ENCODE results near the gene GPR161. TPM values are rescaled to one million over a fixed set of nuclear protein-coding genes. Genes with fewer than 3 reads are reported as not detected.
"Not testable (repeated sequence)": the region's sequence is repeated elsewhere in the genome, so short reads cannot be mapped to it uniquely, and the experiment has no call there.

Gene GPR161
- 10 to 100 TPM in 6 of 7 donors, 1 to 10 TPM in 1; 7.4 to 23.4 (median 19.1) TPM for total RNA-seq
- polyA plus RNA-seq, result 10 to 100 TPM in 1 of 2 donors, 1 to 10 TPM in 1; 8.2 to 13.6 TPM
- long read RNA-seq, donor 1, full-length matches to known transcripts, result 16 of 85 reads
- long read RNA-seq, donor 1, partial matches to known transcripts, result 32 of 85 reads
- long read RNA-seq, donor 1, other reads (novel, unspliced or antisense), result 37 of 85 reads
- long read RNA-seq, donor 2, full-length matches to known transcripts, result 2 of 2 reads
- long read RNA-seq, donor 2, partial matches to known transcripts, result 0 of 2 reads
- long read RNA-seq, donor 2, other reads (novel, unspliced or antisense), result 0 of 2 reads
- long read RNA-seq, donor 3, full-length matches to known transcripts, result 1 of 53 reads
- long read RNA-seq, donor 3, partial matches to known transcripts, result 14 of 53 reads
- long read RNA-seq, donor 3, other reads (novel, unspliced or antisense), result 38 of 53 reads

- Histone ChIP-seq H3K4me3 (peak within 1 kb of the TSS; percentile 92), H3K9me3 (no peaks in the 10 kb centered on the region), H3K36me3 (no peaks in the 10 kb centered on the region), H3K27me3 (no peaks in the 10 kb centered on the region), H3K27ac (peak within 1 kb of the TSS; percentile 87), H3K4me1 (ENCODE audit: insufficient read depth) (peaks cover 6% of the 10 kb centered on the region)
- TF ChIP-seq EP300 (IDR thresholded peaks at IDR 0.05) (no peak), CTCF (IDR thresholded peaks at IDR 0.05) (no peak), POLR2A (IDR thresholded peaks at IDR 0.05) (no peak)
- peak; percentile 70 to 82 (median 74) for DNase-seq
- WGBS, 3 donors, result 0 to 1% (median 1%) methylated on average over 24 to 85 of the region's 86 CpGs
- intact Hi-C loops (cut with DNase I), result loop anchor here in 2 of 4 donors (5.0 to 10.0 kb wide), 2 partner anchors 45 to 52 kb away; no protein-coding TSS in a partner anchor
These were observed at the start of gene GPR161 for GRCh38 chr1:168136709-168137514. Gene GPR161, minus strand, starts transcription at chr1:168136930. Its CDS starts 32,080 bp downstream, at chr1:168104850.

GRCh38 chr1:168181063-168181720, 44.5 kb upstream of the GPR161 start:
- H3K27me3 ChIP-seq; H3K4me1 ChIP-seq (ENCODE audit: insufficient read depth); intact Hi-C loops (cut with DNase I); DNase-seq; H3K9me3 ChIP-seq; H3K4me3 ChIP-seq; H3K27ac ChIP-seq; H3K36me3 ChIP-seq: not testable (repeated sequence)
- WGBS, 3 donors, result 96 to 98% (median 97%) methylated on average over 15 of the region's 15 CpGs

- intact Hi-C loops (cut with DNase I), result no loop called here
- no peaks in the 10 kb centered on the region for H3K4me1 ChIP-seq (ENCODE audit: insufficient read depth)
- H3K4me3 ChIP-seq, result peak overlapping the region; percentile 45
- H3K27ac ChIP-seq, result no peak overlapping the region
- DNase-seq, result no peak
- no peaks in the 10 kb centered on the region for H3K9me3 ChIP-seq
- no peaks in the 10 kb centered on the region for H3K27me3 ChIP-seq
- H3K36me3 ChIP-seq, result no peaks in the 10 kb centered on the region
- TF ChIP-seq POLR2A (IDR thresholded peaks at IDR 0.05), result no peak
- no peak for TF ChIP-seq CTCF (IDR thresholded peaks at IDR 0.05)
- TF ChIP-seq EP300 (IDR thresholded peaks at IDR 0.05), result no peak
- whole genome bisulfite sequencing, 3 donors, result 30 to 39% (median 33%) methylated on average over 2 of the region's 2 CpGs
These were observed 43.4 kb upstream of the GPR161 start for GRCh38 chr1:168180148-168180524.

- intact Hi-C loops (cut with DNase I), result no loop called here
- TF ChIP-seq EP300 (IDR thresholded peaks at IDR 0.05) (no peak), CTCF (IDR thresholded peaks at IDR 0.05) (no peak)
- WGBS, 3 donors, result 2 to 3% (median 2%) methylated on average over 20 of the region's 20 CpGs
These were observed 42.9 kb upstream of the GPR161 start for GRCh38 chr1:168179438-168180147.

More at GRCh38 chr1:168179438-168180147, 42.9 kb upstream of the GPR161 start:
- Histone ChIP-seq H3K4me1 (ENCODE audit: insufficient read depth) (no peaks in the 10 kb centered on the region), H3K9me3 (no peaks in the 10 kb centered on the region), H3K4me3 (peak overlapping the region; percentile 45), H3K36me3 (no peaks in the 10 kb centered on the region), H3K27me3 (no peaks in the 10 kb centered on the region), H3K27ac (peak overlapping the region; percentile 76 to 79)
- no peak for DNase-seq
